ENCODE results near the gene UBE2G1.

Gene UBE2G1

GRCh38 chr17:4329838-4330237 lies 36.6 kb downstream of the UBE2G1 start:
- Histone ChIP-seq H3K79me2 (ENCODE audit: insufficient read depth, low read length) (peaks cover 98% of the 10 kb centered on the region), H3K4me2 (ENCODE audit: insufficient read depth, low read length) (no peak overlapping the region), H3K4me3 (ENCODE audit: low read depth in 1 of 2, low read length in 2 of 2) (no peak overlapping the region), H4K20me1 (ENCODE audit: insufficient read depth, low read length) (peaks cover 72% of the 10 kb centered on the region), H2AFZ (ENCODE audit: low read depth, low read length) (no peak overlapping the region), H3K36me3 (ENCODE audit: insufficient read depth, low read length) (peaks cover 6% of the 10 kb centered on the region; the same call in 1 of the 2 replicates), H3K27me3 (ENCODE audit: insufficient read depth, low read length, poor library complexity) (no peaks in the 10 kb centered on the region), H3K27ac (ENCODE audit: low read length) (no peak overlapping the region), H3K9ac (ENCODE audit: low read depth, low read length) (no peak overlapping the region), H3K9me3 (ENCODE audit: insufficient read depth, low read length, severe bottlenecking) (no peaks in the 10 kb centered on the region), H3K4me1 (ENCODE audit: insufficient read depth, low read length) (no peaks in the 10 kb centered on the region)
- no peak for TF ChIP-seq EZH2 (IDR thresholded peaks at IDR 0.05; ENCODE audit: borderline replicate concordance, low read depth, low read length, severe bottlenecking)
- TF ChIP-seq CTCF (IDR thresholded peaks at IDR 0.05; ENCODE audit: borderline replicate concordance, extremely low read depth, low read length, poor library complexity, severe bottlenecking), result no peak
- DNase-seq (no peak), ATAC-seq (ENCODE audit: insufficient read depth, low read depth) (no peak)

- Histone ChIP-seq H2AFZ (ENCODE audit: low read depth, low read length) (no peak overlapping the region), H3K4me2 (ENCODE audit: insufficient read depth, low read length) (no peak overlapping the region), H4K20me1 (ENCODE audit: insufficient read depth, low read length) (peaks cover 72% of the 10 kb centered on the region), H3K27me3 (ENCODE audit: insufficient read depth, low read length, poor library complexity) (no peaks in the 10 kb centered on the region), H3K4me3 (ENCODE audit: low read depth in 1 of 2, low read length in 2 of 2) (no peak overlapping the region), H3K9me3 (ENCODE audit: insufficient read depth, low read length, severe bottlenecking) (no peaks in the 10 kb centered on the region), H3K9ac (ENCODE audit: low read depth, low read length) (no peak overlapping the region), H3K36me3 (ENCODE audit: insufficient read depth, low read length) (peaks cover 6% of the 10 kb centered on the region; the same call in 1 of the 2 replicates), H3K4me1 (ENCODE audit: insufficient read depth, low read length) (no peaks in the 10 kb centered on the region), H3K79me2 (ENCODE audit: insufficient read depth, low read length) (peaks cover 98% of the 10 kb centered on the region), H3K27ac (ENCODE audit: low read length) (no peak overlapping the region)
- ATAC-seq (ENCODE audit: insufficient read depth, low read depth), result no peak
- DNase-seq, result no peak
- TF ChIP-seq CTCF (IDR thresholded peaks at IDR 0.05; ENCODE audit: borderline replicate concordance, extremely low read depth, low read length, poor library complexity, severe bottlenecking) (no peak), EZH2 (IDR thresholded peaks at IDR 0.05; ENCODE audit: borderline replicate concordance, low read depth, low read length, severe bottlenecking) (no peak)
Measured at GRCh38 chr17:4327606-4328005, 38.9 kb downstream of the UBE2G1 start.

GRCh38 chr17:4326608-4327007 lies 39.9 kb downstream of the UBE2G1 start:
- H3K4me2 ChIP-seq (ENCODE audit: insufficient read depth, low read length), result no peak overlapping the region
- no peaks in the 10 kb centered on the region for H3K9me3 ChIP-seq (ENCODE audit: insufficient read depth, low read length, severe bottlenecking)
- no peaks in the 10 kb centered on the region for H3K27me3 ChIP-seq (ENCODE audit: insufficient read depth, low read length, poor library complexity)
- H4K20me1 ChIP-seq (ENCODE audit: insufficient read depth, low read length), result peaks cover 72% of the 10 kb centered on the region; the same call in 1 of the 2 replicates
- no peak for DNase-seq
- TF ChIP-seq EZH2 (IDR thresholded peaks at IDR 0.05; ENCODE audit: borderline replicate concordance, low read depth, low read length, severe bottlenecking), result no peak
- TF ChIP-seq CTCF (IDR thresholded peaks at IDR 0.05; ENCODE audit: borderline replicate concordance, extremely low read depth, low read length, poor library complexity, severe bottlenecking), result no peak
- peaks cover 98% of the 10 kb centered on the region for H3K79me2 ChIP-seq (ENCODE audit: insufficient read depth, low read length)
- H2AFZ ChIP-seq (ENCODE audit: low read depth, low read length), result no peak overlapping the region
- H3K4me1 ChIP-seq (ENCODE audit: insufficient read depth, low read length), result no peaks in the 10 kb centered on the region
- H3K4me3 ChIP-seq (ENCODE audit: low read depth in 1 of 2, low read length in 2 of 2), result no peak overlapping the region
- no peak for ATAC-seq (ENCODE audit: insufficient read depth, low read depth)
- peaks cover 6% of the 10 kb centered on the region; the same call in 1 of the 2 replicates for H3K36me3 ChIP-seq (ENCODE audit: insufficient read depth, low read length)
- no peak overlapping the region for H3K27ac ChIP-seq (ENCODE audit: low read length)
- H3K9ac ChIP-seq (ENCODE audit: low read depth, low read length), result no peak overlapping the region

- Histone ChIP-seq H3K9ac (ENCODE audit: low read depth, low read length) (no peak overlapping the region), H3K79me2 (ENCODE audit: insufficient read depth, low read length) (peaks cover 98% of the 10 kb centered on the region), H3K9me3 (ENCODE audit: insufficient read depth, low read length, severe bottlenecking) (no peaks in the 10 kb centered on the region), H3K4me1 (ENCODE audit: insufficient read depth, low read length) (no peaks in the 10 kb centered on the region), H3K27ac (ENCODE audit: low read length) (no peak overlapping the region), H3K27me3 (ENCODE audit: insufficient read depth, low read length, poor library complexity) (no peaks in the 10 kb centered on the region), H3K4me3 (ENCODE audit: low read depth in 1 of 2, low read length in 2 of 2) (no peak overlapping the region), H4K20me1 (ENCODE audit: insufficient read depth, low read length) (peaks cover 72% of the 10 kb centered on the region; the same call in 1 of the 2 replicates), H3K36me3 (ENCODE audit: insufficient read depth, low read length) (peaks cover 6% of the 10 kb centered on the region; the same call in 1 of the 2 replicates), H3K4me2 (ENCODE audit: insufficient read depth, low read length) (no peak overlapping the region), H2AFZ (ENCODE audit: low read depth, low read length) (no peak overlapping the region)
- ATAC-seq (ENCODE audit: insufficient read depth, low read depth) (no peak), DNase-seq (no peak)
- no peak for TF ChIP-seq EZH2 (IDR thresholded peaks at IDR 0.05; ENCODE audit: borderline replicate concordance, low read depth, low read length, severe bottlenecking)
- no peak for TF ChIP-seq CTCF (IDR thresholded peaks at IDR 0.05; ENCODE audit: borderline replicate concordance, extremely low read depth, low read length, poor library complexity, severe bottlenecking)
Measured at GRCh38 chr17:4326112-4326511, 40.4 kb downstream of the UBE2G1 start.

All from DND-41 (cell line).